Ectodermal cell (in vitro differentiated cells): ENCODE data around the gene GRID1.

Experiments used
- H3K27ac ChIP-seq: 2 replicates; pipeline ENCODE4 v1.7.0; 2013; ENCODE audit warnings: mild to moderate bottlenecking, low read depth, low read length; ENCODE audit not compliant: insufficient read depth, poor library complexity, severe bottlenecking
- H3K27me3 ChIP-seq: 2 replicates; pipeline ENCODE4 v1.7.0; 2013; ENCODE audit warnings: mild to moderate bottlenecking, low read length; ENCODE audit not compliant: insufficient read depth, control insufficient read depth, poor library complexity, severe bottlenecking
- H3K36me3 ChIP-seq: one replicate; pipeline ENCODE4 v1.7.0; 2013; ENCODE audit warnings: low read length; ENCODE audit not compliant: control insufficient read depth, insufficient read depth
- H3K4me1 ChIP-seq: one replicate; pipeline ENCODE4 v1.7.0; 2013; ENCODE audit warnings: low read length; ENCODE audit not compliant: control insufficient read depth, insufficient read depth
- H3K4me3 ChIP-seq: 2 replicates; pipeline ENCODE4 v1.7.0; 2013; ENCODE audit warnings: low read depth, low read length, control low read depth; ENCODE audit not compliant: insufficient read depth
- H3K9me3 ChIP-seq: 2 replicates; pipeline ENCODE4 v1.7.0; 2013; ENCODE audit warnings: mild to moderate bottlenecking, low read length, moderate library complexity; ENCODE audit not compliant: control insufficient read depth
- WGBS, 2 experiments: methylation state at CpG; one replicate each; pipeline ENCODE4 v1.1.7; 2013; ENCODE audit warnings: missing lambda C conversion rate in 2 of 2; 5-methylcytosine and 5-hydroxymethylcytosine counted together

GRID1 gene

DNA sequence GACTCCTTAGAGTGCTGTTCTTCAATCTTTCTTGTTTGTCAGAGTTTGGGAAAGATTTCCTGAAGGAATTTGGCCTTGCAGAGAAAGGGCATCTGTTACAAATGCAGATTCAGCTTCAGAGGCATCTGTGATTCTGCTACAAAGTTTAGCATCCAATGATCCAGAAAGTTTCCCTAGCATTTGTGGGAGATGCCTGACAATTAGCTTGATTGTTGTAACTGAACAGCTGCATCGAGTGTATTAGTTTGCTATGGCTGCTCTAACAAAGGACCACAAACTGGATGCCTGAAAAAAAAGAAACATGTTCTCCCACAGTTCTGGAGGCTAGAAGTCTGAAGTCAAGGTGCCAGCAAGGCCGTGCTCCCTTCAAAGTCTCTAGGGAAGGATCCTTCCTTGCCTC, 365.1 kb downstream of the GRID1 start:
- Histone ChIP-seq H3K4me1 (no peaks in the 10 kb centered on the region), H3K4me3 (no peak overlapping the region), H3K27ac (no peak overlapping the region), H3K27me3 (no peaks in the 10 kb centered on the region), H3K9me3 (no peaks in the 10 kb centered on the region), H3K36me3 (no peaks in the 10 kb centered on the region)
- 90% methylated on average over 2 of the region's 2 CpGs for WGBS, 2 experiments

DNA sequence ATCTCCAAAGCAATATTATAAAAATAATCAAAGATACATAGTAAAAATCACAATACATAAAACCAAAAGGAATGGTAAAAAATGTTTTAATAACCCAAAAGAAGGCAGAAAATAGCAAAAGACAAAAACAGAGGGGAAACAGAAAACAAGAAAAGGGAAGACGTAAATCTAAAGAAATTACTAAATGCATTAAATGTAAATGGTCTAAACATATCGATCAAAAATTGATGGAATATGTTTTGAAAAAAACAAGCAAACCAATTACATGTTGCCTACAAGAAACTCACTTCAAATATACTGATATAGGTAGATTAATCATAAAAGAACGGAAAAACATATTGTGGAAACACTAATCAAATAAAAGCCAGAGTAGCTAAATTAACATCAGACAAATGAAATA, 369.1 kb downstream of the GRID1 start:
- Histone ChIP-seq H3K36me3 (no peaks in the 10 kb centered on the region), H3K4me3 (no peak overlapping the region), H3K4me1 (no peaks in the 10 kb centered on the region), H3K27ac (no peak overlapping the region), H3K27me3 (no peaks in the 10 kb centered on the region), H3K9me3 (no peaks in the 10 kb centered on the region)
- WGBS, 2 experiments, result 67 to 100% methylated on average over 1 of the region's 3 CpGs

DNA sequence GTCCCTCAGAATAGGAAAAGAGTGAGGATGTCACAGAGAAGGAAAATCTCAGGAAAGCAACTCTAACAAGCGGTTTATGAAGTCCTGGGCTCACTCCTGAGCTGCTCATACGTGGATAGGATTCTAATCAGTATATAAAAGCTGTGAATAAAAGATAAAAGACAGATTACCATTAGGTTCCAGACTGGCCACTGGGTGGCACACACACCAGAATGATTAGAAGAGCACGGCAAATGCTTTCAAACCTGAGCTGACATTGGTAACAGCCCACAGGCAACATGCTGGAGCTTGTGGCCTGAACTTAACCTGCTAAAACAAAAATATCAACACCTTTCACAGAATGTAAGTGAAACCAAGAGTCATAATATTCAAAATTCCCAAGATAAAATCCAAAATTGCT, 370.8 kb downstream of the GRID1 start:
- no peaks in the 10 kb centered on the region for H3K4me1 ChIP-seq
- no peak overlapping the region for H3K27ac ChIP-seq
- no peaks in the 10 kb centered on the region for H3K9me3 ChIP-seq
- no peak overlapping the region for H3K4me3 ChIP-seq
- H3K36me3 ChIP-seq, result no peaks in the 10 kb centered on the region
- 64 to 72% methylated on average over 3 of the region's 3 CpGs for WGBS, 2 experiments
- no peaks in the 10 kb centered on the region for H3K27me3 ChIP-seq

DNA sequence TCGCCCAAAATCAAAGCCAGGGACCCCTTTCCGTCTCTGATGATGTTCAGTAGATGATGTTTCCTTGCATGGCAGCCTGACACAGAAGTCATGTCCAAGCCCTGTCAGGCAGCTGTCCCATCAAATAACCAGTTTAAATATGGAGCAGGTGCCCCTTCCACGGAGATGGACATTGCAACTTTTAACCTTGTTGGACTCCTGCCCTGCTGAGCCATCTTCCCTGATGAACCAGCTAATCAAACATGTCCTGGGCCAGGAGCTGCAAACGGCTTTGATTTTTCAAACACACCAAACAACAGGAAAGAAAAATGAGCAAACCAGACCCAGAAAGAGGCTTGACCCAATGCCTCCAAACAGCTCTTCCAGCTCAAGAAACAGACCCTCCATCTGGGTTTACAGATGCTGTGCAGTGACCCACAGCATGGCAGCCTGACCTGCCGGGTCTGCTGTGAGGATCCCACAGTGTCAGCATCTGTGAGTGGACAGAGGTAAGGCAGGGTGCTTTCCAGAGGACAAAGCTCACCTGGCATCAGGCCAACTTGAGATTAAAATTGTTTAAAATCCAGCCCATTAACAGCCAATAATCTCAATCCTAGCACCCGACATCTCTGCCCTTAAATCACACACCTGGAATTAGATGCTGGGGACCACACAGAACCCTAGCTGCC, 372.6 kb downstream of the GRID1 start:
- Histone ChIP-seq H3K36me3 (no peaks in the 10 kb centered on the region), H3K27me3 (no peaks in the 10 kb centered on the region), H3K4me3 (no peak overlapping the region), H3K9me3 (no peaks in the 10 kb centered on the region), H3K4me1 (no peaks in the 10 kb centered on the region), H3K27ac (no peak overlapping the region)
- 70 to 77% methylated on average over 6 of the region's 6 CpGs for WGBS, 2 experiments

DNA sequence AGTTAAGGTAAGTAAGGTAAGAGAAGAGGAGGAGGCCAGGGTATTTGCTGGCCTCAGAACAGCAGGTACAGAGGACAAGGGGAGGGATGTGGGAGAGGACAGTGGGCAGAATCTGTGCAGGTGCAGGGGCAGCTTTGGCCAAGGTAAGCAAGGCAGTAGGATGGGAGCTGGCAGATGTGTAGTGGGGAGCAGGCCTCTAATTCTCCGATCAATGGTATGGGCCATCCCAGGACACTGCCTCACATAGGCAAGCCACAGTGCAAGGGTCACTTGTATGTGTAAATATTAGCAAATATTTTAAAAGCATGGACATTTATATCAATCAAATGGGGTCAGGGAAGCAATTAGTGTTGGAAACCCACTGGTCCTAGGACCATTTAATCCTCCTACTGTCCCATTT, 373.5 kb downstream of the GRID1 start:
- WGBS, 2 experiments, result 83 to 100% methylated on average over 1 of the region's 1 CpG
- H3K4me1 ChIP-seq, result no peaks in the 10 kb centered on the region
- no peaks in the 10 kb centered on the region for H3K36me3 ChIP-seq
- H3K27me3 ChIP-seq, result no peaks in the 10 kb centered on the region
- H3K27ac ChIP-seq, result no peak overlapping the region
- H3K9me3 ChIP-seq, result no peaks in the 10 kb centered on the region
- H3K4me3 ChIP-seq, result no peak overlapping the region

DNA sequence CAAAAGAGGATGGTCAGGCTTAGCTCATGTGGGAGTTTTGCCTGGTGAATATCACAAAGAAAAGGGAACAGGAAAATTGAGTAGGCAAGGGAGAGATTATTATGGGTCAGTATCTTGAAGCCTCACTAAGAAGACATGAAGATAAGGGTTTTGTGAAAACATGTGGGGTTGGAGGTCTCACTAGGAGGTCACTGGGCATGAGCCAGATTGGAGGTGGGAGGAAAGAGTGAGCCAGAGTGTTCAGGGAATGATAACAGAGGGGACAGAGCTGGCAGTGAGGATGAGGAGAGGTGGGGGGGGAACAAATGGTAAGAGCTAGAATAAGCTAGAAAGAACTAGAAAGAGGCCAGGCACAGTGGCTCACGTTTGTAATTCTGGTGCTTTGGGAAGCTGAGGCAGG, 374.3 kb downstream of the GRID1 start:
- H3K4me3 ChIP-seq, result no peak overlapping the region
- H3K9me3 ChIP-seq, result no peaks in the 10 kb centered on the region
- no peak overlapping the region for H3K27ac ChIP-seq
- no peaks in the 10 kb centered on the region for H3K27me3 ChIP-seq
- WGBS, 2 experiments, result 81 to 85% methylated on average over 1 of the region's 1 CpG
- H3K4me1 ChIP-seq, result no peaks in the 10 kb centered on the region
- no peaks in the 10 kb centered on the region for H3K36me3 ChIP-seq

DNA sequence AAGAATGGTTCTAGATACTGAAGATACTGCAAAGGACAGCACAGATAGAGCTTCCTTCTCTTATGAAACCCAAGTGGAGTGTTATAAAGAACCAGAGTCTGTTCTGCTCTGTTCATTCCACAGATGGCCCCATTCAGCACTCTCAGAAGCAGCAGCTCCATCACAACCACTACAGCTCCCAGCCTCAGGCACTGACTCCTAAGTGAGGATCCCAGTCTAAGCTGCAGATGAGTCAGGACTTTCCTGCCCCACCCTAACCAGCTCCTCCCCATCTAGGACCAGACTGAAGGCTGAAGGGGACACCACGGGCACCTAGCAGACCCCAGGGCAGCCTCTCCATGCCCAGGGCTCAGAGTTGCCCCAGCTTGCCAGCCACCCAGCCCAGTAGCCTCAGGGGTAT, 379.8 kb downstream of the GRID1 start:
- H3K9me3 ChIP-seq, result no peaks in the 10 kb centered on the region
- H3K4me1 ChIP-seq, result no peaks in the 10 kb centered on the region
- 87 to 91% methylated on average over 1 of the region's 1 CpG for WGBS, 2 experiments
- H3K36me3 ChIP-seq, result no peaks in the 10 kb centered on the region
- H3K27ac ChIP-seq, result no peak overlapping the region
- H3K27me3 ChIP-seq, result no peaks in the 10 kb centered on the region
- H3K4me3 ChIP-seq, result no peak overlapping the region

DNA sequence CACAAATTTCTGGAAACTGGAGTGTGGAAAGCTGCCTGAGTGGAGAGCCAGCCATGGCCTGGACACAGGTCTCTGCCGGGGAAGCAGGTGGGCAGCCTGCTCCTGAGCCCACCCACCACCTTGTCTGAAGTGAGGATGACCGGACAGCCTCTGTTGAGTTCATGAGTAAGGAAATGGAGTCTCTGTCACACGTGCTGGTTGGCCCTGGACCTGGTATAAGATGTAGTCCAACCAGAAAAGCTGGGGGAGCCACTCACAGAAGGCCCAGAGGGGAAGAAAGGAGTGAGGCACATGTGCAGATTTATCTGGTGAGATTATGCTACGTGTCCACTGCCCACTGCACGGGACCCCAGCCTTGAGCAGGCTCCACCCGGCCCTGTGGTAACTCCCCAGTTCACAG, 383.5 kb downstream of the GRID1 start:
- Histone ChIP-seq H3K4me3 (no peak overlapping the region), H3K4me1 (no peaks in the 10 kb centered on the region), H3K27ac (no peak overlapping the region), H3K27me3 (no peaks in the 10 kb centered on the region), H3K9me3 (no peaks in the 10 kb centered on the region), H3K36me3 (no peaks in the 10 kb centered on the region)
- 91 to 95% methylated on average over 6 of the region's 6 CpGs for WGBS, 2 experiments

DNA sequence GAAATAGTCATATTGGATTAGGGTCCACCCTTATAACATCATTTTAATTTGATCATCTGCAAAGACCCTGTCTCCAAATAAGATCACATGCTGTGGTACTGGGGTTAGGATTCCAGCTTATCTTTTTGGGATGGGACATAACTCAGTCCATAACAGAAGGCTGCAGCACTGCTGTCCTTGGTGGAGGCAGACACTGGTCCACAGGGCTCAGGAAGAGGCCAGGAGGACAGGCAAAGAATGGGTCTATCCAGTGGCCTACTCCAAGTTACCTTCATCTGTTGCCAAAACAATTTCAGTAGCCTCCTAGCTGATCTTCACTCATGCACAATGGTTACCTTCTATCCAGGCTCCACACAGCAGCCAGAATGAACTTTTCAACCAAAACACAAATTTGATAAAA, 387.0 kb downstream of the GRID1 start:
- no peak overlapping the region for H3K27ac ChIP-seq
- H3K27me3 ChIP-seq, result no peaks in the 10 kb centered on the region
- no peaks in the 10 kb centered on the region for H3K36me3 ChIP-seq
- no peak overlapping the region for H3K4me3 ChIP-seq
- no peaks in the 10 kb centered on the region for H3K4me1 ChIP-seq
- H3K9me3 ChIP-seq, result no peaks in the 10 kb centered on the region

DNA sequence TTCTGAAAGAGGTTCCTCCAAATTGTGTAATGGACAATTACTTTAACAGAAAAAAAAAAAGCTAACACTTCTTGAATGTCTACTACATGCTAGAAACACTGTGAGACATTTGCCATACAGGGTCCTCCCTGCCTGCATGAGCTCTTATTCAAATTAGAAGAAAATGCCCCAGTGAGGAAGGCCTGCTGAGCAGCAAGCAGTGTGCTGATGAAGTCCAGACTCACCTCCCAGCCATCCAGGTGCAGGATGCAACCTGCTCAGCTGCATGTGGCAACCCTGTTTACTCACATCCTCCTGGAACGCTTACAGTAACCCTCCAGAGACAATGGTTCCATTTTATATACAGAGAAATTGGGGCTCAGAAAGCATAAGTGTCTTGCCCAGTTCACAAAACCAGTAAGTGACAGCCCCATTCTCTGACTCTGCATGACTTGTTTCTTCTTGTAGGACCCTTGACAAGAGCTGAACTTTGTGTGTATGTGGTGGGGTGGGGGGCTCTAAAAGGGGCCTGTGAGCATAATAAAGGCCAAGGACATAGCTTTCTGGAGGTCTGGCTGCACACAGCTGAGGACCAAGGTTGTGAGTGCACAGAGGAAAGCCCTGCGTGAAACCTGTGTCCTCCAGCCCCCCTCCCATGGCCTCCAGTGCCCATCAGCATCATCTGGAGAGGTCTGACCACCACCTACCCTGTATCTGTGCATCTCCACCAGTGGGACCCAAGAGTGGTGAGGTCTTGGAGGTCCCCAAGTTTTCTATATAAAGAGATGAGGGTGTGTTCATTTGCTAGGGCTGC, 387.8 kb downstream of the GRID1 start:
- 79 to 86% methylated on average over 2 of the region's 2 CpGs for WGBS, 2 experiments
- Histone ChIP-seq H3K4me3 (no peak overlapping the region), H3K36me3 (no peaks in the 10 kb centered on the region), H3K4me1 (no peaks in the 10 kb centered on the region), H3K9me3 (no peaks in the 10 kb centered on the region), H3K27ac (no peak overlapping the region), H3K27me3 (no peaks in the 10 kb centered on the region)
